KMS-11 (cell line): ENCODE measurements around the gene LRRC70.

Source experiments
- H2AFZ ChIP-seq: fragments of 200-600 bp; sonication (generic); 2 replicates; pipeline ENCODE4 v1.6.1; 2016; ENCODE audit warnings: antibody characterized with exemption, mixed run types, low read depth
- H3K27ac ChIP-seq: fragments of 200-600 bp; sonication (generic); 2 replicates; pipeline ENCODE4 v1.6.1; 2016; ENCODE audit warnings: mild to moderate bottlenecking, mixed run types
- H3K27me3 ChIP-seq: fragments of 200-600 bp; sonication (generic); 2 replicates; pipeline ENCODE4 v1.6.1; 2017; ENCODE audit warnings: mild to moderate bottlenecking, low read depth, mixed run types, moderate library complexity; ENCODE audit not compliant: insufficient read depth
- H3K36me3 ChIP-seq: fragments of 200-600 bp; sonication (generic); 2 replicates; pipeline ENCODE4 v1.6.1; 2017; ENCODE audit warnings: mild to moderate bottlenecking, mixed run types; ENCODE audit not compliant: insufficient read depth
- H3K4me1 ChIP-seq: fragments of 200-600 bp; sonication (generic); 2 replicates; pipeline ENCODE4 v1.6.1; 2016; ENCODE audit warnings: mild to moderate bottlenecking, low read depth, mixed run types; ENCODE audit not compliant: poor library complexity, severe bottlenecking
- H3K4me2 ChIP-seq: fragments of 200-600 bp; sonication (generic); 2 replicates; pipeline ENCODE4 v1.7.0; 2016; ENCODE audit warnings: mild to moderate bottlenecking, mixed run types
- H3K4me3 ChIP-seq: fragments of 200-600 bp; sonication (generic); IDR thresholded peaks from 2 replicates; pipeline ENCODE4 v1.6.1; 2017; ENCODE audit warnings: low read depth, low read length, mixed read lengths; ENCODE audit not compliant: insufficient read depth
- H3K79me2 ChIP-seq: fragments of 200-600 bp; sonication (generic); 2 replicates; pipeline ENCODE4 v1.6.1; 2016; ENCODE audit warnings: low read depth, mixed run types; ENCODE audit not compliant: insufficient read depth
- H3K9ac ChIP-seq: fragments of 200-600 bp; sonication (generic); 2 replicates; pipeline ENCODE4 v1.6.1; 2016; ENCODE audit warnings: mild to moderate bottlenecking, mixed run types
- H4K20me1 ChIP-seq: fragments of 200-600 bp; sonication (generic); 2 replicates; pipeline ENCODE4 v1.6.1; 2016; ENCODE audit warnings: mild to moderate bottlenecking, mixed run types; ENCODE audit not compliant: insufficient read depth
- TF ChIP-seq, protein P1 (sequence below): fragments of 200-600 bp; sonication (generic); conservative IDR thresholded peaks from 2 replicates; pipeline ENCODE4 v1.6.1; 2017; ENCODE audit warnings: low read depth, mild to moderate bottlenecking, antibody characterized with exemption, low read length, moderate library complexity, mixed read lengths

LRRC70 gene

DNA sequence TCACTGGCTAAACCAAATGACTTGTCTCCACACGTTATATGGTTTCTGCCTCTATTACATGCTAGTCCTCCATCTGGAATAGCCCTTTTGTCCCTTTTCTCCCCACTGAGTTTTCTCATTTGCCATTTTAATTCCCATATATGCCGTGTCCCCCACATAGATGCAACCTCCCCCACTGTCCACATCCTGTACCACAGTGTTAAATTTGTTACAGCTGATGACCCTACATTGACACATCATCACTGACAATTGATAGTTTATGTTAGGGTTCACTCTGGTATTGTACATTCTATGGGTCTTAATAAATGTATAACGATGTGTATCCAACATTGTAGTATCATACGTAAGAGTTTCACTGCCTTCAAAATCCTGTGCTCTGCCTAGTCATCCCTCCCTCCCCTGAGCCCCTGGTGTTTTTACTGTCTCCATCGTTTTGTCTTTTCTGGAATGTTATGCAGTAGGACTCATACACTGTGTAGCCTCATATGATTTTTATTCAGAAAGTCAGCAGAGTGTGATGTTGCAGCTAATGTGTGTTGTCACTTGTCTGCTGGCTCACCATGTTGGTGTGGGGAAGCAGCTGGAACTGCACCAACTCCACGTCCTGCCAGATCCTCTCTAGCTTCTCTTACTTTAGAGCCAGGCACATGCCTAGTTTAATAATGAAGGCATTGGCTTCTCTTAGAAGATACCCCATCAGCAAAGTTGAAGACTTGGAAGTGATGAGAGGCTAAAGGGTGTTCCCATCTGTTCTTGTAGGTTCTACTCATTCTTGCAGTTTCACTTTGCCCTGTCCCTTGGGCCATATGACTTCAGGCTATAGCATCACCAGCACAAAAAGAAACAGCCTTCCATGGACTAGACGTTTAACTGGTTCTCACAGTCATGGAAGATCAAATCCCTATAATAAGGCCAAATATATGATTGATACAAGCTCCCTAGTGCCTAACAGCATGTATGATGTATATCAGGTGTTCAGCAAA, 30.2 kb downstream of the LRRC70 start:
- H3K9ac ChIP-seq: no peak overlapping the region
- no peaks in the 10 kb centered on the region for H3K27me3 ChIP-seq
- no peak overlapping the region for H3K4me3 ChIP-seq
- no peaks in the 10 kb centered on the region for H3K79me2 ChIP-seq
- no peaks in the 10 kb centered on the region for H4K20me1 ChIP-seq
- no peaks in the 10 kb centered on the region for H3K36me3 ChIP-seq
- H3K27ac ChIP-seq: no peak overlapping the region
- H2AFZ ChIP-seq: no peak overlapping the region
- H3K4me1 ChIP-seq: no peaks in the 10 kb centered on the region
- TF ChIP-seq, protein P1, sequence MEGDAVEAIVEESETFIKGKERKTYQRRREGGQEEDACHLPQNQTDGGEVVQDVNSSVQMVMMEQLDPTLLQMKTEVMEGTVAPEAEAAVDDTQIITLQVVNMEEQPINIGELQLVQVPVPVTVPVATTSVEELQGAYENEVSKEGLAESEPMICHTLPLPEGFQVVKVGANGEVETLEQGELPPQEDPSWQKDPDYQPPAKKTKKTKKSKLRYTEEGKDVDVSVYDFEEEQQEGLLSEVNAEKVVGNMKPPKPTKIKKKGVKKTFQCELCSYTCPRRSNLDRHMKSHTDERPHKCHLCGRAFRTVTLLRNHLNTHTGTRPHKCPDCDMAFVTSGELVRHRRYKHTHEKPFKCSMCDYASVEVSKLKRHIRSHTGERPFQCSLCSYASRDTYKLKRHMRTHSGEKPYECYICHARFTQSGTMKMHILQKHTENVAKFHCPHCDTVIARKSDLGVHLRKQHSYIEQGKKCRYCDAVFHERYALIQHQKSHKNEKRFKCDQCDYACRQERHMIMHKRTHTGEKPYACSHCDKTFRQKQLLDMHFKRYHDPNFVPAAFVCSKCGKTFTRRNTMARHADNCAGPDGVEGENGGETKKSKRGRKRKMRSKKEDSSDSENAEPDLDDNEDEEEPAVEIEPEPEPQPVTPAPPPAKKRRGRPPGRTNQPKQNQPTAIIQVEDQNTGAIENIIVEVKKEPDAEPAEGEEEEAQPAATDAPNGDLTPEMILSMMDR: no peak
- H3K4me2 ChIP-seq: no peak overlapping the region

DNA sequence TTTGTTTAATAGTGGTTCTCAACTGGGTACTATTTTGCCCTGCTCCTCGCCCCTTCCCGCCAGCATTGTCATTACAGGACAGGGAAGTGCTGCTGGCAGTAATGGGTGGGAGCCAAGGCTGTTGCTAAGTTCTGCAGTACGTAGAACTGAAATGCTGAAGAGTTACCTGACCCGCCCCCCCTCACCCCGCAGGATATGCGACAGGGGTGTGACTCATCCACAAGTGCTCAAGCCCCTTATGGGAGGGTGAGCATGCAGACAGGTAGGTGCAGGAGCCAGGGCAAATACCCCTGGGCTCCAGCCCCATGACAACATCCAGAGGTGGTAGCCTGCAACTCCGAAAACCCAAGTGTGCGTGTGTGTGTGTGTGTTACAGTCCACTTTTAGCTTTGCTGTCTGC, 35.7 kb downstream of the LRRC70 start:
- no peaks in the 10 kb centered on the region for H3K36me3 ChIP-seq
- no peaks in the 10 kb centered on the region for H3K27me3 ChIP-seq
- H3K4me3 ChIP-seq: no peak overlapping the region
- no peak overlapping the region for H2AFZ ChIP-seq
- H4K20me1 ChIP-seq: no peaks in the 10 kb centered on the region
- H3K27ac ChIP-seq: no peak overlapping the region
- H3K4me1 ChIP-seq: peaks cover 27% of the 10 kb centered on the region
- no peak overlapping the region for H3K9ac ChIP-seq
- TF ChIP-seq, protein P1: no peak
- H3K4me2 ChIP-seq: no peak overlapping the region
- no peaks in the 10 kb centered on the region for H3K79me2 ChIP-seq

DNA sequence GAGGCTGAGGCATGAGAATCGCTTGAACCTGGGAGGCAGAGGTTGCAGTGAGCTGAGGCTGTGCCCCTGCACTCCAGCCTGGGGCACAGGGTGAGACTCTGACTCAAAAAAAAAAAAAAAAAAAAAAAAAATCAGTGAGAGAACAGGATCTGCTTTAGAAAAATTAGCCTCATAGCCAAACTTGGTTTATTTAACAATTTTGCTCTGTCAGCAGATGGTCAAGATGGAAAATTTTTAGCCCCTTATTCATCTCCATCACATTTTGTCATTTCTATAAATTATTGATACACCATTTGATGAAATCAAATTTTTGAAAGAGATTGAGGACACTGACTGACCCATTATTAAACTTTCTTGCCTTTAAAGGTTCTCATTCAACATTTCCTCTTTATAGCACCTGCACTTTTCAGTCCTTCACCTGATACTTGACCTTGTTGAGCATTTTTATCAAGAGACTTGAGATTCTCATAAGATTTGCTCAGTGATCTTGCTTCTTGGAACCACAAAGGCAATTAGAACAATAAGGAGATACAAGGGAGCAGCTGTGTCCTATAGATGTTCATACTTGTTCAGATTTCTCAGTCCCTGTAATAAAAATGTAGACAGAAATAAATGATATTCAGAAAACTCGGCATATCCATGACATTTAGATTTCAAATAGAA, 38.1 kb downstream of the LRRC70 start:
- Histone ChIP-seq H3K79me2 (no peaks in the 10 kb centered on the region), H3K4me1 (peaks cover 27% of the 10 kb centered on the region), H3K9ac (no peak overlapping the region), H3K4me3 (no peak overlapping the region), H3K4me2 (no peak overlapping the region), H3K27ac (no peak overlapping the region), H3K36me3 (no peaks in the 10 kb centered on the region), H3K27me3 (no peaks in the 10 kb centered on the region), H4K20me1 (no peaks in the 10 kb centered on the region), H2AFZ (no peak overlapping the region)
- TF ChIP-seq, protein P1: no peak

DNA sequence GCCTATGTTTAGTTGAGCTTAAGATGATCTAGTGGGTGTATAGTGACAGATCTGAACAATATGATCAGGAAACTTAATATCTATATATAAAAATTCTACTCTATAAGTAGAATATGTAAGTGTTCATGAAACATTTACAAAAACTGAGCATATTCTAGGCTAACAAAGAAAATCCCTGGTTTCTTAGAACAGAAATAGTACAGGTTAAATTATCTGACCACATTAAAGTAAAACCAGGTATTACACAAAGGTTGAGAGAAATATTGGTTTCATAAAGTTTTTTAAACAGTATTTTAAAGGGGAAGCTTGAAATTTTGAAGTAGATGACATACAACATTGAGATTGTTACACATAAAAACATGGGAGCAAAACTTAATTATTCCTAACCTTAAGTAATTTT, 39.3 kb downstream of the LRRC70 start:
- Histone ChIP-seq H4K20me1 (no peaks in the 10 kb centered on the region), H3K27ac (no peak overlapping the region), H3K79me2 (no peaks in the 10 kb centered on the region), H2AFZ (no peak overlapping the region), H3K4me2 (no peak overlapping the region), H3K36me3 (no peaks in the 10 kb centered on the region), H3K27me3 (no peaks in the 10 kb centered on the region), H3K4me1 (peaks cover 27% of the 10 kb centered on the region), H3K9ac (no peak overlapping the region), H3K4me3 (no peak overlapping the region)
- TF ChIP-seq, protein P1: no peak
